A172 (cell line): ENCODE data around the gene ANKRD61. TPM values are rescaled to one million over a fixed set of nuclear protein-coding genes. Genes with fewer than 3 reads are reported as not detected.
"Not testable (repeated sequence)": the region's sequence is repeated elsewhere in the genome, so short reads cannot be mapped to it uniquely, and the experiment has no call there.

Experiments
- DNase-seq: peaks from one replicate; pipeline ENCODE4 v3.0.0-alpha.2; 2015; ENCODE audit warnings: low spot score
- total RNA-seq: library from RNA; depleted of rRNA; stranded (reverse); fragments of >200 nt; shearing (Covaris generic); gene quantifications from 2 replicates; pipeline ENCODE4 v1.2.3, GENCODE V29; 2014; rRNA removed

The ANKRD61 gene
- total RNA-seq, 1 experiment from 2014 or later = not detected

DNA sequence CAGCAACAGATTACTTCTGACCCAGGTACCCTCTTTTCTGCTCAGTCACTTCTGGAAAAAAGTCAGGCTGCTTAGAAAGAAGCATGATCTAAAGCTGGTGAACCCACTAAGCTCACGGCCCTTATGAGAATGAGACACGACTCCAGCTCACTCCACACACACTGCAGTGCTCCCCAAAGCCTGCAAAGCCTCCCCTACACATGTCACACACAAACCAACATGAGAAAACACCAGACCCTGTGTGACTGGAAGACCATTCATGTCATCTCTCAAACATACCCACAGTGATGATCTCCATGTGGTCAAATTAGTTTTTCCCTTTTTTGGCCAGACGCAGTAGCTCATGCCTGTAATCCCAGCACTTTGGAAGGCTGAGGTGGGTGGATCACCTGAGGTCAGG, 391 bp downstream of the ANKRD61 start:
- DNase-seq = no peak

DNA sequence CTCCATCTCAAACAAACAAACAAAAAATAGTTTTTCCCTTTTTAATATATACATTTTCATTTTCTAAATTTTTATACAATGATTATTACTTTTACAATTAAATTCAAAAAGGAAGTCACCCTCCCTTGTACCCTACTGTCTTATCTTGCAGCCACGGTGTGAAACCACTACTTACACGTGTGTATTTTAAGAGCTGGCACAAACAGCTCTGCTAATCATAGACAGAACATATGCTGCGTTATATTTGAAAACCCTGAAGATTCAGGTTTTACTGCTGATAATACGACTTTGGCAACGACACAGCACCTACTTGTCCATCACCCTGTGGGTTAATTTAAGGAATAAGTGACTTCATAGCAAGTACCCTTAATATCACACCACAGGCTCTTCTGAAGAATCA, 991 bp downstream of the ANKRD61 start:
- DNase-seq = no peak

DNA sequence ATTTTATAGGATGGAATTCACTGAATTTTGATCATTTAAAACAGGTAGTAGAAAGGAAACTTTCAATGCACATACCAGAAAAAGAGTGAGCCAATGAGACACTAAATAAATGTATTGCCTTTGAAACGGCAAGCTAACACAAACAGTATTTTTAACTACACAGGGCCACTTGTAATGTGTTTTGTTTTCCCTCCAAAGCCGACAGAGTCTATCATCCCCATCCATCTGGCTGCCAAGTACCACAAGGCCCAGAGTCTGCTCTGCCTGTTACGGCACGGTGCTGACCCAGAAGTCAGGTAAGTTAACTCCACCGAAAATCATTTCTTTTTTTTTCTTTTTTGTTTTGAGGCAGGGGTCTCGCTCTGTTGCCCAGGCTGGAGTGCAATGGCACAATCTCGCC, 1.5 kb downstream of the ANKRD61 start:
- no peak for DNase-seq

DNA sequence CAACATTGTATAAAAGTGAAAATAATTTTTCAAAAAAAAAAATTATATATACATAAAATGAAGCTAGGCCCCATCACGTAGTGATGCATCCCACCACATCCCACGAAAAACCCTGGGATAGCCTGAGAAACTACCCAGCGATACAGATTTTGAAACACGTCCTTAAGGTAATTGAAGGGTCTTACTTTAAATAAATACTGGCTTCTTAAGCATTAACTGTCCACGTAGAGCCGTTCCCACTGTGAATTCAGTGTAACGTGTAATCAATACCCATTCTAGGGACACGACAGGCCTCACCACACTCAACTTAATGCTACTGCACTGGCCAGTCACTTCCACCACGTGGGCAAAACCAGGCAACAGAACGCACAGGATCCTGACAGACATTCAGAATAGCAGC, 4.0 kb downstream of the ANKRD61 start:
- DNase-seq = no peak

DNA sequence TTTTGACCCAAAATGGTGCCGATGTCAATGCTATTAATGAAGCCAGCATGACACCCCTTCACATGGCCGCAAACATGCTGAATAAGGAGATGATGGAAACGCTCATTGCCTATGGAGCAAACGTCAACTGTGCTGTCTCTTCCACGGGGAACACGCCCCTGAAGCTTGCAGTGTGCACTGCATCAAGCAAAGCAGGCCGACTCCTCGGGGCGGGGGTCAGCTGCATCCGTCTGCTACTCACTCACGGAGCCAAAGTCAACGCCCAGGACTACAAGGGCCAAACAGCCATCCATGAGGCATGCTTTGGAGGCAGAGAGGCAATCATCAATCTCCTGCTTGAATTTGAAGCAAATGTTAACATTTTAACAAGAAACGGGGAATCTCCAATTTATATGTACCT, 4.5 kb downstream of the ANKRD61 start:
- DNase-seq = no peak

DNA sequence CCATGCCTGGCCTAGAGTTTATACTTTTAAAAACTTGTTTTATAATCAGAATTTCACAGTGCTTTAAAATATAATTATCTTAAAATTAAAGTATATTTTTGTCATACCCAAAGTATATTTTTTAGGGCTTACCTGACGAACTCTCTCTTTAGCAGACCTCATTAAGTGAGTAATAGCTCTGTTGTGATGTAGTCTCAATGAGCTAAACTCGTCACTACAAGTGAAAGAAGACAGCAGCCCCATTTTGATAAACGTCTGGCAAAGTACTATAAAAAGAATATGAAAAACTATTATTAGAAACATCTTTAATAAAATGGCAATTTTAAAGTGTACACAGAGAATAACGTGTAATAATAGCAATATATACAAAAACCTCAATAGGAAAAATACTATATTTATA, 18.6 kb downstream of the ANKRD61 start:
- no peak for DNase-seq

DNA sequence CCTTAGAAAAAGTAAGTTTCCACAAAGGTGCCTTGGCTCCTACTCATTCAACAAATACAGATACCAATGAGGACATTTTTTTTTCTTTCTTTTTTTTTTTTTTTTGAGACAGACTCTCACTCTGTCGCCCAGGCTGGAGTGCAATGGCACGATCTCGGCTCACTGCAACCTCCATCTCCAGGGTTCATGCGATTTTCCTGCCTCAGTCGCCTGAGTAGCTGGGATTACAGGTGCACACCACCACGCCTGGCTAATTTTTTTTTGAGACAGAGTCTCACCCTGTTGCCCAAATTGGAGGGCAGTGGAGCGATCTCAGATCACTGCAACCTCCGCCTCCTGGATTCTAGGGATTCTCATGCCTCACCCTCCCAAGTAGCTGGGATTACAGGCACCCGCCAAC, 20.0 kb downstream of the ANKRD61 start:
- DNase-seq = not testable (repeated sequence)

DNA sequence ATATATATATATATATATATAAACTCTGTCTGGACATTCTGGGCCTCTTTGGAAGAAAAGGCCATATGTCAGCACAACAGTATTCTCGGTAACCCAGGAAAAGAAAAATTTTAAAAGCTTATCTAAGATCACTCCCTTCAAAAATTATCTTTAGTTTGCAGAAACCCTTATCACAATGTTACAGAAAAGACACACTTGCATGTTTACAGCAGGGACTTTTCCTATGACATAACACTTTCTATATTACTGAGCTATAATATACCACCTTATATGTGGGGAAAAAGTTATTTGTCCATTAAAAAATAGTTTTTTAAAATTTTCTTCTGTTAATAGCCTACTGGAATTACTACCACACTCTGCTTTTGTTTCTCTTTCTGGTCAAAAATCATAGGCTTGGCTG, 25.4 kb downstream of the ANKRD61 start:
- no peak for DNase-seq

DNA sequence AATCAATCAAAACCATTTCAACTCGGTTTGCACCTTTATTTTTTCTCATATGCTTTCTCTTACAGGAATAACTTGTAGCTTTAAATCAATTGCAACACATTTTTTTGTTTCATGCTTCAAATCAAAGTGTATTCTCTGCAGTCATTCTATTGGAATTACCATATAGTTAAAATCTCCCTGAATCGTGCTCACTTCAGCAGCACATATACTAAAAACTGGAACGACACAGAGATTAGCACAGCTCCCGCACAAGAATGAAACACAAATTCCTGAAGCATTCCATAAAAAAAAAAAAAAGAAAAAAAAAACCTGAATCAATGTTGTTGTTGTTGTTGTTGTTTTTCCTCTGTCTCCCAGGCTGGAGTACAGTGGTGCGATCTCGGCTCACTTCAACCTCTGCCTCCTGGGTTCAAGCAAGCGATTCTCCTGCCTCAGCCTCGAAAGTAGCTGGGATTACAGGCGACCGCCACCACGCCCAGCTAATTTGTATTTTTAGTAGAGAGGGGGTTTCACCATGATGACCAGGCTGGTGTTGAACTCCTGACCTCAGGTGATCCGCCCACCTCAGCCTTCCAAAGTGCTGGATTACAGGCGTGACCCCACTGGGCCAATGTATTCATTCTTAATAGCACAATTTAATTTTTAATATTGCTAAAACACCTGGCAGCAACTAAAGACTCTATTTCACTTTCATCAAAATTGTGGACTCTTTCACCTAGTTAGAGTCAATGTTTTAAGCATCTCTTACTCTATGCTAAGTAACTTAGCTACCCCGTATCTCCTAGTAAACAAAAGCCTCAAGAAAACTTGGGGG, 26.3 kb downstream of the ANKRD61 start:
- no peak for DNase-seq

DNA sequence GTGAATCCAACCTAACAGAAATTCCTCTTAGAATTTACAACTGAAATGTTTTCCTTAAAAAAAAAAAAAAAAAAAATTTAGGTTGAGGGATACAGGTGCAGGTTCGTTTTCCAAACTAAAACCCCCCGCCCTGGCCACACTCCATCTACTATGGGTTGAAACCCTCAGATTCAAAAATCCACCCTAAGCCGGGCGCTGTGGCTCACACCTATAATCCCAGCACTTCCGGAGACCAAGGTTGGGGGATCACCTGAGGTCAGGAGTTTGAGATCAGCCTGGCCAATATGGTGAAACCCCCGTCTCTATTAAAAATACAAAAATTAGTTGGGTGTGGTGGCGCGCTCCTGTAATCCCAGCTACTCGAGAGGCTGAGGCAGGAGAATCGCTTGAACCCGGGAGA, 28.8 kb downstream of the ANKRD61 start:
- DNase-seq = not testable (repeated sequence)

DNA sequence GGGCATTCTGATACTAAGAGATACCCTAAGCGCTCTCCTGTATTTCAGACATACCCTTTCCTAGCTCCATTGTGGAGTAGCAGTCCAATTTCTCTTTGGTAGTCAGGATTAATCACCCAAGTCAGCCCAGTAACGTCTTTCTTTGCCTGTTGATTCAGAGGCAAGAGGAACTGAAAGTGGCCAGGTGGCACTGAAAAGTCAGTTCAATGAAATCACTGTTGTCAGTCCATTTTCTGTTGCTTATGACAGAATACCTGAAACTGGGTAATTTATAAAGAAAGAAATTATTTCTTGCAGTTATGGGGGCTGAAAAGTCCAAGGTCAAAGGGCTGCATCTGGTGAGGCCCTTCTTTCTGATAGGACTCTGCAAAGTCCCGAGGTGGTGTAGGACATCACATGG, 40.2 kb downstream of the ANKRD61 start:
- DNase-seq = no peak

DNA sequence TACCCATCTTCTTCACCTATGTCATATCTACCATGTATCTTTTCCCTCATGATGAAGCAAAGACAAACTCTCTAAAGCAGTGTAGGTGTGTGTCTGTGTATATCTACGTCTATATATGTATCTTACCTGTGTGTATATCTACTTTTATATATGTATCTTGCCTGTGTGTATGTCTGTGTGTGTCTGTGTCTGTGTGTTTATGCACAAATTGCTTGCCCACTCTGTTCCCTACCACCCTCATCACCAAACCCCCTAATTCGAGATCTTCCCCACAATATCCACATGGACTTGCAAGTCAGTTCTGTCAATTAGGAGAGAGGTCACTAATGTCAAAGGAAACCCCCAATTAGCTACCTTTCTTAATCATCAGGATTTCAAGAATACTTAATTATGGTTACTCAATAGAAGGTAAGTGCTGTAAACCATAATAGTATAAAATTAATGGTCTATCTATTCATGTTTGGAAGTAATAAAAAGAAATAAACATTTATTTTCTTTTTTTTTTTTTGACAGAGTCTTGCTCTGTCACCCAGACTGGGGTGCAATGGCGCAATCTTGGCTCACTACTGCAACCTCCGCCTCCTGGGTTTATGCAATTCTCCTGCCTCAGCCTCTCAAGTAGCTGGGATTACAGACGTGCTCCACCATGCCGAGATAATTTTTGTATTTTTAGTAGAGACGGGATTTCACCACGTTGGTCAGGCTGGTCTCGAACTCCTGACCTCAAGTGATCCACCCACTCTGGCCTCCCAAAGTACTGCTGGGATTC, 43.6 kb downstream of the ANKRD61 start:
- DNase-seq = no peak

DNA sequence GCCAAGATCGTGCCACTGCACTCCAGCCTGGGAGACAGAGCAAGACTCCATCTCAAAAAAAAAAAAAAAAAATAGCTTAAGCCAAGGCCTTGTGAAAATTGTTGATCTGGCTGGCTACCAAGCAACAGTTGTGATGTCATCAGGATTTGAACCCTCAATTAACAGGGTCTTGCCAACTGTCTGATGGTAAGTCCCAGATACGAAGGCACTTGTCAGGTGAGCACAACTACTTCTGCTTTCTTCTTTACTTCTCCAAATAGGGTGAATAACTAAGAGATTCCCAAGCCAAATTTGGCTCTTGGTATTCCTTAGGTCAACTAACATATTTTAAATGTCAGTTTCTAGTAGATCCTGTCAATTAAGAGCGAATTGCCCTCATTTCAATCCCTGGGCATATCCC, 47.4 kb downstream of the ANKRD61 start:
- DNase-seq = no peak

DNA sequence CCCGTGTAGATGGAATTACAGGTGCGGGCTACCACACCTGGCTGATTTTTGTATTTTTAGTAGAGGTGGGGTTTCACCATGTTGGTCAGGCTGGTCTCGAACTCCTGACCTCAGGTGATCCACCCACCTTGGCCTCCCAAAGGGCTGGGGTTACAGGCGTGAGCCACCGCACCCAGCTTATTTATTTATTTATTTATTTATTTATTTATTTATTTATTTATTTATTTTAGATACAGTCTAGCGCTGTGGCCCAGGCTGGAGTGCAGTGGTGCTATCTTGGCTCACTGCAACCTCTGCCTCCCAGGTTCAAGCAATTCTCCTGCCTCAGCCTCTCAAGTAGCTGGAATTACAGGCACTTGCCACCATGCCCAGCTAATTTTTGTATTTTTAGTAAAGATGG, 51.9 kb downstream of the ANKRD61 start:
- not testable (repeated sequence) for DNase-seq

Other genes with a start within 250 kb of the ANKRD61 start
- 45.1 and 47.6 TPM in 2 replicates for gene RNF216, start 249.7 kb upstream of the ANKRD61 start, total RNA-seq
- gene OCM, start 150.6 kb upstream of the ANKRD61 start, total RNA-seq = not detected in 2 replicates
- 171 and 184 TPM in 2 replicates for gene CCZ1, start 132.6 kb upstream of the ANKRD61 start, total RNA-seq
- gene RSPH10B, start 60.7 kb upstream of the ANKRD61 start, total RNA-seq = not detected in 2 replicates
- 35.9 and 43.0 TPM in 2 replicates for gene PMS2, start 22.3 kb upstream of the ANKRD61 start, total RNA-seq
- 265 and 288 TPM in 2 replicates for gene AIMP2, start 22.1 kb upstream of the ANKRD61 start, total RNA-seq
- gene EIF2AK1, start 27.8 kb downstream of the ANKRD61 start, total RNA-seq = 71.8 and 175 TPM in 2 replicates
- gene USP42, start 73.6 kb downstream of the ANKRD61 start, total RNA-seq = 6.3 and 7.9 TPM in 2 replicates
- 34.8 and 50.7 TPM in 2 replicates for gene CYTH3, start 241.2 kb downstream of the ANKRD61 start, total RNA-seq